ENCODE measurements around the gene CLCN5.

Gene CLCN5

DNA sequence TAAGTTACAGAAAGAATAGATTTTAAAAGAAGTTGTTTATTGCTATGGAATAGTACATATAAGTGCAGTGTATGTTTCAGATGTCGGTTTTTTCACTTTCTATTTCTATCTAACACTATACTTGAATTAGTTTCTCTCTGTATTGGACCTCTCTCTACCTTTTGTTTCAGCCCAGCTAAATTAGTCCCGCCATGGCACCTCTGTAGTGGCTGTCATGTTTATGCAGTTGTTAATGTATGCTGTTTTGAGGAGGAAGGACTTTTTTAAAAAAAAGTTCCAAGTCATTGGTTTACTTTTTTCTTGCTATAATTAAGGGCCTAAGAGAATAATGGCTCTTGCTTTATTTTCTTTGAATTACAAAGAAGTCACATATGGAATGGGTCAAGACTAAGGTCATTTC is 160.3 kb downstream of the CLCN5 start:
- TF ChIP-seq, protein P1, sequence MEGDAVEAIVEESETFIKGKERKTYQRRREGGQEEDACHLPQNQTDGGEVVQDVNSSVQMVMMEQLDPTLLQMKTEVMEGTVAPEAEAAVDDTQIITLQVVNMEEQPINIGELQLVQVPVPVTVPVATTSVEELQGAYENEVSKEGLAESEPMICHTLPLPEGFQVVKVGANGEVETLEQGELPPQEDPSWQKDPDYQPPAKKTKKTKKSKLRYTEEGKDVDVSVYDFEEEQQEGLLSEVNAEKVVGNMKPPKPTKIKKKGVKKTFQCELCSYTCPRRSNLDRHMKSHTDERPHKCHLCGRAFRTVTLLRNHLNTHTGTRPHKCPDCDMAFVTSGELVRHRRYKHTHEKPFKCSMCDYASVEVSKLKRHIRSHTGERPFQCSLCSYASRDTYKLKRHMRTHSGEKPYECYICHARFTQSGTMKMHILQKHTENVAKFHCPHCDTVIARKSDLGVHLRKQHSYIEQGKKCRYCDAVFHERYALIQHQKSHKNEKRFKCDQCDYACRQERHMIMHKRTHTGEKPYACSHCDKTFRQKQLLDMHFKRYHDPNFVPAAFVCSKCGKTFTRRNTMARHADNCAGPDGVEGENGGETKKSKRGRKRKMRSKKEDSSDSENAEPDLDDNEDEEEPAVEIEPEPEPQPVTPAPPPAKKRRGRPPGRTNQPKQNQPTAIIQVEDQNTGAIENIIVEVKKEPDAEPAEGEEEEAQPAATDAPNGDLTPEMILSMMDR (IDR thresholded peaks at IDR 0.05; ENCODE audit: low read depth, low read length), result no peak
- no peak for TF ChIP-seq MYC (IDR thresholded peaks at IDR 0.05; ENCODE audit: low read depth, low read length)
- TF ChIP-seq POLR2A (IDR thresholded peaks at IDR 0.05; ENCODE audit: extremely low read depth, insufficient read length), result no peak
- H3K4me3 ChIP-seq (ENCODE audit: low read depth, low read length), result no peak overlapping the region

DNA sequence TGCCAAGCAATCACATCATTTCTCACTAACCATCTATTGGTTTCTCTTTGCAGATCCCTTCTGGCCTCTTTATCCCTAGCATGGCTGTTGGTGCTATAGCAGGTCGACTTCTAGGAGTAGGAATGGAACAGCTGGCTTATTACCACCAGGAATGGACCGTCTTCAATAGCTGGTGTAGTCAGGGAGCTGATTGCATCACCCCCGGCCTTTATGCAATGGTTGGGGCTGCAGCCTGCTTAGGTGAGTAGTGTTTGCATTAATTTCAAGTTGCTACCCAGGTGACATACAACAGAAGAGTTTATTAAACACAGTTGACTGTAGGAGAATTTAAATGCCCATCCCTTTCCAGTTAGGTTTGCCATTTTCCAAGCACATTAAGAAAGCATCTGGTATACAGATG is 166.2 kb downstream of the CLCN5 start:
- DNase-seq (ENCODE audit: low read depth), result no peak
- no peak for TF ChIP-seq POLR2A (IDR thresholded peaks at IDR 0.05; ENCODE audit: extremely low read depth, insufficient read length)
- TF ChIP-seq, protein P1 (IDR thresholded peaks at IDR 0.05; ENCODE audit: low read depth, low read length), result no peak
- no peak overlapping the region for H3K4me3 ChIP-seq (ENCODE audit: low read depth, low read length)

More for the DNA sequence above, 160.3 kb downstream of the CLCN5 start:
- DNase-seq (ENCODE audit: low read depth), result no peak

DNA sequence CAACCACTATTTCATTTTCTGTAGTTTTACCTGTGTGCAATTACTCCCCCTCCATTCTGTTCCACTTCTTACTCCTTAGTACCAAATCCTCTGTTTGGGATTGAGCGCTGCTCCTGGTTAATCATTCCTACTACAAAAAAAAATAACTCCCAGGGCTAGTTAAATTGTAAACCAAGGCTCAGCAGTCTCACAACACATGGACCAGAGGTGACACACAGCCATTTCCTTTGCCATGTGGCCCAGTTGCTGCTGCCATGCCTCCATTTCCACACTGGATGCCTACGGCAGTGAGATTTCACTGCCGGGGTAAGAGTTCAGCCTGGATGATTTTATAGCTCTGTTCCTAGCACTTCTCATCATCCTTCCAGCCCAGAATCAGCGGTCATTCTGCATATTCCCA is 171.2 kb downstream of the CLCN5 start:
- DNase-seq (ENCODE audit: low read depth), result no peak
- no peak overlapping the region for H3K4me3 ChIP-seq (ENCODE audit: low read depth, low read length)
- TF ChIP-seq, protein P2, sequence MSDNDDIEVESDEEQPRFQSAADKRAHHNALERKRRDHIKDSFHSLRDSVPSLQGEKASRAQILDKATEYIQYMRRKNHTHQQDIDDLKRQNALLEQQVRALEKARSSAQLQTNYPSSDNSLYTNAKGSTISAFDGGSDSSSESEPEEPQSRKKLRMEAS (IDR thresholded peaks at IDR 0.05; ENCODE audit: low read depth, low read length), result no peak
- TF ChIP-seq MYC (IDR thresholded peaks at IDR 0.05; ENCODE audit: low read depth, low read length) (no peak), POLR2A (IDR thresholded peaks at IDR 0.05; ENCODE audit: extremely low read depth, insufficient read length) (no peak)
- TF ChIP-seq, protein P1 (IDR thresholded peaks at IDR 0.05; ENCODE audit: low read depth, low read length), result no peak

DNA sequence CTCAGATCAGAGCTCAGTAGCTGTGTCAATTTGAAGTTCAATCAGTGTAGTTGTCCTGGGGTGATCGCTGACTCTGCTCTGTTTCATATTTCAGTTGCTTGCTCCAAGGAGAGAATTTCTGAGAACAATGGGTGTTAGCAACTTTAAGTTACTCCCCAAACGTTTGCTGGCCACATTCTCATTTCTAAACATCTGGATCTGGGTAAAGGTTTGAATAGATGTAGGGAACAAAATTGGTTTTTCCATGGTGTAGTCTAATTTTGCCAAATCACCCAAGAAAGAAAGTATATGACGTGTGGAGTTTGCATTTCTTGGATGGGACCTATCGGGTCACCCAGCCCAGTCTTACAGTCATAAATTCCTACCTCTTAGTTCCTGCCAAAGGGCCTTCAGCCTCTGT is 174.7 kb downstream of the CLCN5 start:
- H3K4me3 ChIP-seq (ENCODE audit: low read depth, low read length), result no peak overlapping the region
- no peak for DNase-seq (ENCODE audit: low read depth)
- TF ChIP-seq POLR2A (IDR thresholded peaks at IDR 0.05; ENCODE audit: extremely low read depth, insufficient read length), result no peak
- TF ChIP-seq, protein P2 (IDR thresholded peaks at IDR 0.05; ENCODE audit: low read depth, low read length), result no peak
- TF ChIP-seq, protein P1 (IDR thresholded peaks at IDR 0.05; ENCODE audit: low read depth, low read length), result no peak
- TF ChIP-seq MYC (IDR thresholded peaks at IDR 0.05; ENCODE audit: low read depth, low read length), result no peak

DNA sequence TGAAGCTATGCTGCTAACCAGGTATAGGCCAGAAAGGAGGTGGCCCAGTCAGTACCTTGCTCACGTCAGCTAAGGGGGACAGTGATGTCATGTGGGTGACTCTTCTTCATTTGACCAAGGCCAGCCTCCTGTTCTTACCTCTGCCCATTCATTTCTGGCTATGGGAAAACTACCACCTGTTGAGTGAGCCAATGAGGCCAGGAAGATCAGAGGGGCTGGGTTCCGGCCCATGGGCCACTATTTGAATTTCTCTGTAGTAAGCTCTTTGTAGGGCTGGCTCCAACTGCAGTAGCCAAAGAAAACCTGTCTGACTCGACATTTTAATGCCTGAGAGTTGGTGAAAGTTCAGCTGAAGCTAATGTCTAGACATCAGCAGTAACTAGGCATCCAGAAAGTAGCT is 175.8 kb downstream of the CLCN5 start:
- TF ChIP-seq, protein P2 (IDR thresholded peaks at IDR 0.05; ENCODE audit: low read depth, low read length), result no peak
- no peak for TF ChIP-seq POLR2A (IDR thresholded peaks at IDR 0.05; ENCODE audit: extremely low read depth, insufficient read length)
- TF ChIP-seq MYC (IDR thresholded peaks at IDR 0.05; ENCODE audit: low read depth, low read length), result no peak
- TF ChIP-seq, protein P1 (IDR thresholded peaks at IDR 0.05; ENCODE audit: low read depth, low read length), result no peak
- DNase-seq (ENCODE audit: low read depth), result no peak
- no peak overlapping the region for H3K4me3 ChIP-seq (ENCODE audit: low read depth, low read length)

DNA sequence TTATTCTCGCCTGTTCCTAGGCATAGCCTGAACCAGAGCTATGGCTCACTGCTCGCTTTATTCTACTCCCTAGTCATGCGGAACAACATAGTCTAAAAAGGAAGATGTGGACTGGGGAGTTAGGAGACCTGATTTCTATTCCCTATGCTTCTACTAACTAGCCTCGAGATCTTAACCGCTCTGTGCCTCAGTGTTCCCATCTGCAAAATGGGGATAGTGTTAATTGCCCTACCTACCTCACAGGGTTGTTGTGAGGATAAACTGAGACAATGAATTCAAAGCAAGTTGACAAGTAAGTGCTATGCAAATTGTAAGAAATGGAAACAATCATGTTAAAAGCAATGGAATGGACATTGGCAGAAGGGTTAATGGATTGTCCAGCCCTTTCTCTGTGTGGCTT is 176.4 kb downstream of the CLCN5 start:
- no peak for TF ChIP-seq POLR2A (IDR thresholded peaks at IDR 0.05; ENCODE audit: extremely low read depth, insufficient read length)
- no peak for TF ChIP-seq MYC (IDR thresholded peaks at IDR 0.05; ENCODE audit: low read depth, low read length)
- TF ChIP-seq, protein P1 (IDR thresholded peaks at IDR 0.05; ENCODE audit: low read depth, low read length), result no peak
- TF ChIP-seq, protein P2 (IDR thresholded peaks at IDR 0.05; ENCODE audit: low read depth, low read length), result no peak
- DNase-seq (ENCODE audit: low read depth), result no peak
- H3K4me3 ChIP-seq (ENCODE audit: low read depth, low read length), result no peak overlapping the region

All from NB4 (cell line).